ENCODE results near the gene PPP2R5E.

DNA sequence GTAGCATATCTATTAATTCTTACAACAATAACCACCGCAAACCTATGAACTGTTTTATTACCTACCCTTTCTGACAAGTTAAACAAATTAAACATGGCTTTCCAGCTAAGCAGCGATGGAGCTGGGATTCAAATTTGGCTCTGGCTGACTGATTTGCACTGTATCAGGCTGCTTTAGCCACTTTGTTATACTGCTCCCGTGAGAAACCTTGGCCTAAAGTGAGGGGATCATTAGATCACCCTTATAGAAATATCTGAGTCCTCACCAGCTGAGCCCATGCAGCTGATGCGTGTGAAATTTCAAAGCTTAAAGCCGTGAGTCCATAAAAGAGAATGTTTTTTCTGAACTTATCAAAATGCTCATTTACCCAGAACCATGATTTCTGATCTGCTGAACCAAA lies 216.3 kb downstream of the PPP2R5E start:
- TF ChIP-seq, protein P1, sequence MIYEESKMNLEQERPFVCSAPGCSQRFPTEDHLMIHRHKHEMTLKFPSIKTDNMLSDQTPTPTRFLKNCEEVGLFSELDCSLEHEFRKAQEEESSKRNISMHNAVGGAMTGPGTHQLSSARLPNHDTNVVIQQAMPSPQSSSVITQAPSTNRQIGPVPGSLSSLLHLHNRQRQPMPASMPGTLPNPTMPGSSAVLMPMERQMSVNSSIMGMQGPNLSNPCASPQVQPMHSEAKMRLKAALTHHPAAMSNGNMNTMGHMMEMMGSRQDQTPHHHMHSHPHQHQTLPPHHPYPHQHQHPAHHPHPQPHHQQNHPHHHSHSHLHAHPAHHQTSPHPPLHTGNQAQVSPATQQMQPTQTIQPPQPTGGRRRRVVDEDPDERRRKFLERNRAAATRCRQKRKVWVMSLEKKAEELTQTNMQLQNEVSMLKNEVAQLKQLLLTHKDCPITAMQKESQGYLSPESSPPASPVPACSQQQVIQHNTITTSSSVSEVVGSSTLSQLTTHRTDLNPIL (CRISPR knock-in tag; IDR thresholded peaks at IDR 0.05; ENCODE audit: low read depth): no peak
- TF ChIP-seq ESRRG (CRISPR knock-in tag; IDR thresholded peaks at IDR 0.05) (no peak), BACH2 (CRISPR knock-in tag; IDR thresholded peaks at IDR 0.05; ENCODE audit: borderline replicate concordance) (no peak), ARNTL (CRISPR knock-in tag; IDR thresholded peaks at IDR 0.05; ENCODE audit: borderline replicate concordance, low read depth) (no peak), SNAI2 (CRISPR knock-in tag; IDR thresholded peaks at IDR 0.05) (no peak), ZNF565 (CRISPR knock-in tag; conservative IDR thresholded peaks at IDR 0.05; ENCODE audit: low read depth) (no peak), ZNF8 (CRISPR knock-in tag; IDR thresholded peaks at IDR 0.05) (no peak), ISL1 (CRISPR knock-in tag; IDR thresholded peaks at IDR 0.05) (no peak)
- TF ChIP-seq, protein P2, sequence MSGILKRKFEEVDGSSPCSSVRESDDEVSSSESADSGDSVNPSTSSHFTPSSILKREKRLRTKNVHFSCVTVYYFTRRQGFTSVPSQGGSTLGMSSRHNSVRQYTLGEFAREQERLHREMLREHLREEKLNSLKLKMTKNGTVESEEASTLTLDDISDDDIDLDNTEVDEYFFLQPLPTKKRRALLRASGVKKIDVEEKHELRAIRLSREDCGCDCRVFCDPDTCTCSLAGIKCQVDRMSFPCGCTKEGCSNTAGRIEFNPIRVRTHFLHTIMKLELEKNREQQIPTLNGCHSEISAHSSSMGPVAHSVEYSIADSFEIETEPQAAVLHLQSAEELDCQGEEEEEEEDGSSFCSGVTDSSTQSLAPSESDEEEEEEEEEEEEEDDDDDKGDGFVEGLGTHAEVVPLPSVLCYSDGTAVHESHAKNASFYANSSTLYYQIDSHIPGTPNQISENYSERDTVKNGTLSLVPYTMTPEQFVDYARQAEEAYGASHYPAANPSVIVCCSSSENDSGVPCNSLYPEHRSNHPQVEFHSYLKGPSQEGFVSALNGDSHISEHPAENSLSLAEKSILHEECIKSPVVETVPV (CRISPR knock-in tag; IDR thresholded peaks at IDR 0.05): no peak
- TF ChIP-seq, protein P3, sequence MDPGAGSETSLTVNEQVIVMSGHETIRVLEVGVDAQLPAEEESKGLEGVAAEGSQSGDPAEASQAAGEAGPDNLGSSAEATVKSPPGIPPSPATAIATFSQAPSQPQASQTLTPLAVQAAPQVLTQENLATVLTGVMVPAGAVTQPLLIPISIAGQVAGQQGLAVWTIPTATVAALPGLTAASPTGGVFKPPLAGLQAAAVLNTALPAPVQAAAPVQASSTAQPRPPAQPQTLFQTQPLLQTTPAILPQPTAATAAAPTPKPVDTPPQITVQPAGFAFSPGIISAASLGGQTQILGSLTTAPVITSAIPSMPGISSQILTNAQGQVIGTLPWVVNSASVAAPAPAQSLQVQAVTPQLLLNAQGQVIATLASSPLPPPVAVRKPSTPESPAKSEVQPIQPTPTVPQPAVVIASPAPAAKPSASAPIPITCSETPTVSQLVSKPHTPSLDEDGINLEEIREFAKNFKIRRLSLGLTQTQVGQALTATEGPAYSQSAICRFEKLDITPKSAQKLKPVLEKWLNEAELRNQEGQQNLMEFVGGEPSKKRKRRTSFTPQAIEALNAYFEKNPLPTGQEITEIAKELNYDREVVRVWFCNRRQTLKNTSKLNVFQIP (CRISPR knock-in tag; IDR thresholded peaks at IDR 0.05; ENCODE audit: borderline replicate concordance, low read depth): no peak
- TF ChIP-seq, protein P4, sequence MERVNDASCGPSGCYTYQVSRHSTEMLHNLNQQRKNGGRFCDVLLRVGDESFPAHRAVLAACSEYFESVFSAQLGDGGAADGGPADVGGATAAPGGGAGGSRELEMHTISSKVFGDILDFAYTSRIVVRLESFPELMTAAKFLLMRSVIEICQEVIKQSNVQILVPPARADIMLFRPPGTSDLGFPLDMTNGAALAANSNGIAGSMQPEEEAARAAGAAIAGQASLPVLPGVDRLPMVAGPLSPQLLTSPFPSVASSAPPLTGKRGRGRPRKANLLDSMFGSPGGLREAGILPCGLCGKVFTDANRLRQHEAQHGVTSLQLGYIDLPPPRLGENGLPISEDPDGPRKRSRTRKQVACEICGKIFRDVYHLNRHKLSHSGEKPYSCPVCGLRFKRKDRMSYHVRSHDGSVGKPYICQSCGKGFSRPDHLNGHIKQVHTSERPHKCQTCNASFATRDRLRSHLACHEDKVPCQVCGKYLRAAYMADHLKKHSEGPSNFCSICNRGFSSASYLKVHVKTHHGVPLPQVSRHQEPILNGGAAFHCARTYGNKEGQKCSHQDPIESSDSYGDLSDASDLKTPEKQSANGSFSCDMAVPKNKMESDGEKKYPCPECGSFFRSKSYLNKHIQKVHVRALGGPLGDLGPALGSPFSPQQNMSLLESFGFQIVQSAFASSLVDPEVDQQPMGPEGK (CRISPR knock-in tag; IDR thresholded peaks at IDR 0.05; ENCODE audit: borderline replicate concordance): no peak
